GM18519 (cell line): Measurements from ENCODE around the gene MACROD2.

ENCODE experiments used
- ATAC-seq: cut with Tn5 transposase; IDR thresholded peaks from one replicate; pipeline ENCODE4 v1.9.1; 2021; ENCODE audit warnings: mild to moderate bottlenecking, moderate library complexity; ENCODE audit not compliant: unreplicated experiment, low FRiP score

Gene MACROD2

GRCh38 chr20:14616003-14616402 is 620.7 kb downstream of the MACROD2 start:
- ATAC-seq: no peak

GRCh38 chr20:14617123-14617522 is 621.8 kb downstream of the MACROD2 start:
- ATAC-seq: no peak

GRCh38 chr20:14619411-14619810 is 624.1 kb downstream of the MACROD2 start:
- ATAC-seq: no peak

GRCh38 chr20:14622796-14623195 is 627.5 kb downstream of the MACROD2 start:
- no peak for ATAC-seq

- ATAC-seq: no peak
Measured at GRCh38 chr20:14631011-14631410, 635.7 kb downstream of the MACROD2 start.

GRCh38 chr20:14632906-14633305 is 637.6 kb downstream of the MACROD2 start:
- ATAC-seq: no peak

GRCh38 chr20:14633507-14633906 is 638.2 kb downstream of the MACROD2 start:
- ATAC-seq: no peak

- no peak for ATAC-seq
Measured at GRCh38 chr20:14634665-14635064, 639.3 kb downstream of the MACROD2 start.

GRCh38 chr20:14637441-14637840 is 642.1 kb downstream of the MACROD2 start:
- no peak for ATAC-seq

- no peak for ATAC-seq
Measured at GRCh38 chr20:14643146-14643545, 647.8 kb downstream of the MACROD2 start.

GRCh38 chr20:14643556-14643955 is 648.2 kb downstream of the MACROD2 start:
- no peak for ATAC-seq

GRCh38 chr20:14644306-14645097 is 649.2 kb downstream of the MACROD2 start:
- ATAC-seq: no peak

GRCh38 chr20:14647016-14647415 is 651.7 kb downstream of the MACROD2 start:
- no peak for ATAC-seq

GRCh38 chr20:14649662-14650061 is 654.3 kb downstream of the MACROD2 start:
- no peak for ATAC-seq

- ATAC-seq: no peak
Measured at GRCh38 chr20:14657266-14658005, 662.1 kb downstream of the MACROD2 start.

- ATAC-seq: no peak
Measured at GRCh38 chr20:14664101-14664500, 668.8 kb downstream of the MACROD2 start.

- ATAC-seq: no peak
Measured at GRCh38 chr20:14666696-14667095, 671.4 kb downstream of the MACROD2 start.

GRCh38 chr20:14667226-14667625 is 671.9 kb downstream of the MACROD2 start:
- ATAC-seq: no peak

- ATAC-seq: no peak
Measured at GRCh38 chr20:14672066-14672465, 676.8 kb downstream of the MACROD2 start.

- ATAC-seq: no peak
Measured at GRCh38 chr20:14673164-14673563, 677.8 kb downstream of the MACROD2 start.

GRCh38 chr20:14677455-14677854 is 682.1 kb downstream of the MACROD2 start:
- ATAC-seq: no peak

GRCh38 chr20:14685183-14685582 is 689.9 kb downstream of the MACROD2 start:
- ATAC-seq: no peak
